Breast epithelium (tissue), 4 donors: ENCODE data around the gene RAB3A. TPM values are rescaled to one million over a fixed set of nuclear protein-coding genes. Genes with fewer than 3 reads are reported as not detected.

Source experiments
- DNase-seq, 2 donors: peaks; one replicate each; pipeline ENCODE4 v3.0.0-alpha.2; 2019; ENCODE audit warnings: low spot score in 2 of 2
- H3K27ac ChIP-seq, 2 donors: fragments of 200-600 bp; sonication (generic) in 1 of 2; one replicate each; pipeline ENCODE4 v1.5.1; 2016 to 2019; ENCODE audit warnings: mild to moderate bottlenecking in 1 of 2
- H3K27me3 ChIP-seq, 2 donors: fragments of 200-600 bp; sonication (generic) in 1 of 2; one replicate each; pipeline versions ENCODE4 v1.5.1 to v1.6.0; 2017 to 2019; ENCODE audit warnings: control low read depth in 1 of 2, mild to moderate bottlenecking in 1 of 2
- H3K36me3 ChIP-seq: fragments of 200-600 bp; one replicate; pipeline ENCODE4 v1.5.1; 2019
- H3K4me1 ChIP-seq, 2 donors: fragments of 200-600 bp; sonication (generic); one replicate each; pipeline ENCODE4 v1.5.1; 2016 to 2019; ENCODE audit warnings: control low read depth in 1 of 2
- H3K4me3 ChIP-seq, 3 donors: fragments of 200-600 bp; sonication (generic); 1 replicate in 2 of 3; 2 replicates in 1 of 3; pipeline ENCODE4 v1.5.1; 2016 to 2019; ENCODE audit warnings: mild to moderate bottlenecking in 3 of 3, moderate library complexity in 2 of 3
- H3K9me3 ChIP-seq, 2 donors: fragments of 200-600 bp; sonication (generic) in 1 of 2; one replicate each; pipeline ENCODE4 v1.5.1; 2016 to 2019; ENCODE audit warnings: control low read depth in 1 of 2
- CTCF ChIP-seq, 3 donors: fragments of 450-650 bp; IDR thresholded peaks; one replicate each; pipeline ENCODE4 v1.5.1; 2016 to 2017; ENCODE audit warnings: antibody characterized with exemption in 3 of 3, mild to moderate bottlenecking in 3 of 3, moderate library complexity in 3 of 3
- POLR2A ChIP-seq: fragments of 450-650 bp; IDR thresholded peaks from one replicate; pipeline ENCODE4 v1.6.1; 2016; ENCODE audit warnings: antibody characterized with exemption, mild to moderate bottlenecking, moderate library complexity
- POLR2AphosphoS5 ChIP-seq, 3 donors: sonication (generic); formaldehyde crosslinking; IDR thresholded peaks; one replicate each; pipeline ENCODE4 v1.6.1; 2017; ENCODE audit warnings: antibody characterized with exemption in 3 of 3
- intact Hi-C: fragments of 100-400 bp; cut with DNase I; formaldehyde crosslinking; loops from one replicate; pipeline ENCODE4 v1.15.1; 2023; ENCODE audit warnings: low total_unique reads
- total RNA-seq, 3 donors: library from RNA; depleted of rRNA; stranded (reverse); fragments of >200 nt; gene quantifications; one replicate each; pipeline ENCODE4 v1.1.0, GENCODE V29; 2016

Gene RAB3A
- total RNA-seq, 3 donors from 2014 or later, result 0.66 to 1.2 (median 1.1) TPM

DNA sequence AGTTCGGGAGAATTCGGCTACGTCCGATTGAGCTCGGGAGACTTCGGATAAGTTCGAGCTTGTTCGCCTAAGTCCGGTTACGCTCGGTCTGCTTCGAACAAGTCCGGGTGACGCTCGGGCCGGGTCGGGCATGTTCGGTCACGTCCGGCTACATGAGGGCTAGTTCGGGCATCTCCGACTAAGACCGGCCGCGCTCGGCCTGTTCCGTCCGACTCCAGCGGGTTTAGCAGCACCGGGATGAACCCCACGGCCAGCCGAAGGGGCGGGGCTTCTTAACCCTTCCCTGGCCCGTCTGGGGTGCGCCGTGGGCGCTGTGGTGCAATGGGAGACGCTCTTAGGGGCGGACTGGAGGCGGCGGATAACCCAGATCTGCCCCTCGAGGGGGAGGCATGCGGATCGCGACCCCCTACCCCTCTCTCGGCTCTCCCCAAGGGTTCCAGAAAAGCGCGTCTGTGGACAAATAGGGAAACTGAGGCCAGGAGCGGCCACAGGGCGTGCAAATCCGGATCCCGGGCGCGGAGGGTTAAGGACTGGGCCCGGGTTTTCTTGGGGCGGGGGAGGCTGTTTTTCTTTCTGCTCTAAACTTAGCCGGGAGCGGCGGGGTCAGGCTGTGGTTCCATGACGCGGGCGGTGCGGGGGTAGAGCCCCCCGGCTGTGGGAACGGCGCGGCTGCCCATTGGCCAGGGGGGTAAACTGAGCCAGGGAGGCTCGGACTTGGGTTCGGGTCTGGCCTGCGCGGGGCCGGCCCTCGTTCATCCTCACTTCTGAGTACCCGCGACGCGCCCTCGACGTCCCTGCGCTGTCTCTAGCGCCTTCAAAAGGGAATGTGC is 20.9 kb upstream of the RAB3A start:
- intact Hi-C loops, result loop anchor here (2.0 kb wide), 1 partner anchor 44 kb away; no protein-coding TSS in a partner anchor
- peak; percentile 97 to 99 for DNase-seq
- TF ChIP-seq POLR2AphosphoS5 (IDR thresholded peaks at IDR 0.05) (no peak), POLR2A (no peak), CTCF (IDR thresholded peaks at IDR 0.05) (no peak)
- Histone ChIP-seq H3K36me3 (no peaks in the 10 kb centered on the region), H3K4me1 (peaks cover 0 to 5% of the 10 kb centered on the region in 2 donors), H3K4me3 (peak overlapping the region; percentile 29 to 61 (median 35)), H3K9me3 (no peaks in the 10 kb centered on the region), H3K27ac (peak overlapping the region in 1 of 2 donors; percentile 20), H3K27me3 (peaks cover 13 to 66% of the 10 kb centered on the region in 2 donors)

DNA sequence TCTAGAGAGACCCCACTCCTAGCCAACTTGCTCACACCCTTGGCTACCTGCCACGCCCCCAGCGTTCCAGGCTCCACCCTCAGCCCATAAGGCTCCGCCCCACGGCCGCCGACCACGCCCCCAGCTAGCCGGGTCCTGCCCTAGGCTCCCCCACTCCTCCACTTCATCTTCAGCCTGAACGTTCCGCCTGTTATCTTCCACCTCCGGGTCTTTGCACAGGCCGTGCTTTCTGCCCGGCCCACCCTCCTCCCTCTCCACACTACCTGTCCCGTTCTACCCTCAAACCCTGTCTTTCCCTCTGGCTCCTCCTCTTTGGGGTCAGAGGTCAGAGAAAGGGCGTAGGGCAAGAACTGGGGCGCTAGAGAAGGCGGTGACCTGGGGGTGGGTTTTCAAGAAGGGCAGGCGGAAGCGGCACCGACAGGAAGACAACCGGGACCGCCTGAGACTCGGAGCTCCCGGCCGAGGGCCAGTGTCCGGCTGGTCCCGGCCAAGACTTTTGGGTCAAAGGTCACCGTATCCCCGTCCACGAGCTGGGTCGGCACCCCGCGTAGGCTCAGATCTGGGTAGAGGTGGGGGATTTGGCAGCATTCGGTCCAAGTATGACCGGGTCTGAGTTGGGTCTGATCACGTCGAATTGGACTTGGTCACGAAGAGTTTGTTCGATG is 20.1 kb upstream of the RAB3A start:
- no peak for DNase-seq
- peaks cover 0 to 5% of the 10 kb centered on the region in 2 donors for H3K4me1 ChIP-seq
- H3K9me3 ChIP-seq, result no peaks in the 10 kb centered on the region
- intact Hi-C loops, result loop anchor here (2.0 kb wide), 1 partner anchor 43 kb away; no protein-coding TSS in a partner anchor
- no peaks in the 10 kb centered on the region for H3K36me3 ChIP-seq
- peaks cover 13 to 61% of the 10 kb centered on the region in 2 donors for H3K27me3 ChIP-seq
- no peak overlapping the region for H3K27ac ChIP-seq
- H3K4me3 ChIP-seq, result peak overlapping the region; percentile 29 to 61 (median 35)
- TF ChIP-seq POLR2AphosphoS5 (IDR thresholded peaks at IDR 0.05) (no peak), CTCF (IDR thresholded peaks at IDR 0.05) (no peak), POLR2A (no peak)

DNA sequence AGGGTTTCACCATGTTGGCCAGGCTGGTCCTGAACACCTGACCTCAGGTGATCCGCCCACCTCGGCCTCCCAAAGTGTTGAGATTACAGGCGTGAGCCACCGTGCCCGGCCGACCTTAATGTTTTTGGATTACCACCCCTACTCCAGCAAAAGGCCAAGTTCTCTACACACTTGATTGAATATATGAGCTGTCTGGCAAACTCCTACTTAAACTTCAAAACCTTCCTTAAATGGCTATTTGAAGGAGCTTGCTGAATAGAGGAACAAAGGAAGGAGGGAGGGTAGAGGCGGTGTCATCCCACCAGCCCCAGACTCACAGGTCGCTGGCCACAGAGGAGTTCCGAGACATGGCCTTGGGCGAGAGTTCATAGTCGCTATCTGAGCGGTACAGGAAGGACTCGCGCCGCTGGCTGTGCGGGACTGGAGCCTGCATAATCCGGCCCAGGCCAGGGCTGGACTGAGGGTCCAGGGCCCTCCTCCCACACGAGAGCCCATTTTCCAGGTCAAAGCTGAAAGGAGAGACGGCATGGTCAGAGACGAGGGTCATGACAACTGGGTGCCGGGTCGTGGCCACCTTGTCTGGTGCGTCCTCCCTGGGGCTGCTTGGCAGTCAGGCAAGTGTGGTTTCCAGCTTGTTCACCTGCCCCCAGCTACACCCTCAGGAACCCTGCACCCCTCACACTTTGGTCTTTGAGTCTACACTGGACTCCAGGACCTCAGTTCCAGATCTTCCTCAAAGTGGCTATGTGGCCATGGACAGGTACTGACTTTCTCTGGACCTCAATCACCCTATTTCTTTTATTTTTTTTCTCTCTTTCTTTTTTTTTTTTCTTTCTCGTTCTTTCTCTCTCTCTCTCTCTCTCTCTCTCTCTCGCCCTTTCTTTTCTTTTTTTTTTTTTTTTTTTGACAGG is 18.2 kb upstream of the RAB3A start:
- H3K4me1 ChIP-seq, result peaks cover 0 to 5% of the 10 kb centered on the region in 2 donors
- TF ChIP-seq CTCF (IDR thresholded peaks at IDR 0.05), result no peak
- TF ChIP-seq POLR2AphosphoS5 (IDR thresholded peaks at IDR 0.05), result no peak
- TF ChIP-seq POLR2A, result no peak
- intact Hi-C loops, result no loop called here
- H3K4me3 ChIP-seq, result no peak overlapping the region
- H3K27ac ChIP-seq, result no peak overlapping the region
- no peak for DNase-seq
- no peaks in the 10 kb centered on the region for H3K36me3 ChIP-seq
- peaks cover 10 to 45% of the 10 kb centered on the region in 2 donors for H3K27me3 ChIP-seq
- H3K9me3 ChIP-seq, result no peaks in the 10 kb centered on the region

GRCh38 chr19:18220632-18221275 is 16.9 kb upstream of the RAB3A start:
- H3K27me3 ChIP-seq, result peaks cover 7 to 32% of the 10 kb centered on the region in 2 donors
- H3K4me3 ChIP-seq, result peak overlapping the region in 1 of 3 donors; percentile 25
- no peaks in the 10 kb centered on the region for H3K9me3 ChIP-seq
- intact Hi-C loops, result no loop called here
- no peak for DNase-seq
- H3K27ac ChIP-seq, result no peak overlapping the region
- H3K4me1 ChIP-seq, result peaks cover 0 to 5% of the 10 kb centered on the region in 2 donors
- no peaks in the 10 kb centered on the region for H3K36me3 ChIP-seq
- TF ChIP-seq POLR2A, result no peak
- TF ChIP-seq POLR2AphosphoS5 (IDR thresholded peaks at IDR 0.05), result no peak
- no peak for TF ChIP-seq CTCF (IDR thresholded peaks at IDR 0.05)
